Epithelial cell of prostate (primary cell): ENCODE results near the gene TTC39A.

Source experiments
- DNase-seq: peaks from one replicate; pipeline ENCODE4 v3.0.0-alpha.2; 2011; ENCODE audit warnings: low read depth, low spot score
- H3K27ac ChIP-seq: fragments of 450-650 bp; 2 replicates; pipeline ENCODE4 v1.5.1; 2017; ENCODE audit warnings: mild to moderate bottlenecking

The TTC39A gene

DNA sequence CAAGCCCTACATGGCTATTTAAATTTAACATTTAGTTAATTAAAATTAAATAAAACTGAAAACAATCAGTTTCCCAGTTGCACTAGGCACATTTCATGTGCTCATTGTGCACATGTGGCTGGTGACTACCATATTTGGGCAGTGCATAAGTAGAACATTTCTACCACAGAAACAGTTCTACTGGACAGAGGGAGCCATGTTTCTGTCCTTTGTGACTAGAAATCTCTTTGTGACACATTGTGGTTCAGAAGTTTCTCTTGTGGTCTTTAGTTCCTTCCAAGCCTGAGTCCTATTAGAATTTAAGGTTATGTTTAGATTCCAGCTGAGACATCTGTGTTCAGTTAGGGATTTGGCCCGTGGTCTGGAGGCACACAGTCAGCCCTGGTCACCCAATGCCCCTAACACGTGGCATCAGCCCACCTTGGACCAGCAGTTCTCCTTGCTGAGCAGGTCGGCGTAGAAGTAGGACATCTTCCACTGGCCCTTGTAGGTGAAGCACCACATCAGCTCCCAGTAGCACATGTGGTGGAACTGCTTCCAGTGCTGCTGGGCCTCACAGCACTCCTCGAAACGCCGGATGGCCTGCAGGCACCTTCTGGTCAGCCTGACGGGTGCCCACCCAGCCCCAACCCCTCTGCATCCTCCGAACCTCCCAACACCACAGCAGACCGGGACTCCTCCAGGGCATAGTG is 29.1 kb downstream of the TTC39A start:
- H3K27ac ChIP-seq, result no peak overlapping the region
- no peak for DNase-seq

DNA sequence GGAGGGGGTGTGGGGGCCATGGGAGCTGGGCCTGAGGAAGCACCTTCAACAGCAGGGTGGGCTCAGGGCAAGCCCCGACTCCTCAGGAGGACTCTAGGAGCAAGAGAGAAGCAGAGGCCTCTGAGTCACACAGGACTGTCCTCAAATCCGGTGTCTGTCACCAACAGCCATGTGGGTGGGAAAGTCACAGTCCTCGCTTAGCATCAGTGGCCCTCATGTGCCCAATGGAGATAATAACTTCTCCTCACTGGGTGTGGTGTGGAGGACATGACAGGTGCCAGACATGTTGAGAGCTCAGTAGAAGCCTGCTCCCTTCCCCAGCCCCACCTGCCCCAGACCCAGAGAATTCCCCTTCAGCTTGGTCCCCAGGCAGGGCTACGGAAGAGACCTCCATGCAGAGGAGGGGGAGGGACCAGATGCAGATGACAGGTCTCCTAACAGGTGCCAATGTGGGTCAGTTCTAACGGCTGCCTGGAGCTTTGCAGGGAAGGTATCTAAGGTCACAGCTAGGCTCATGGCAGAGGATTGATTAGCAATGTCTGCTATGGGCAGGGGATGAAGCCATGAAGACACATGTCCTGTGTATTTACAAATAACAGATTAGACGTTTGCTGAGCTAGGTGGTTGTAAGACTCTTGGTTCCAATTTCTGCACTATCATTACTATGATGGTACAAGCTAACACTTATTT is 30.2 kb downstream of the TTC39A start:
- DNase-seq, result no peak
- no peak overlapping the region for H3K27ac ChIP-seq

DNA sequence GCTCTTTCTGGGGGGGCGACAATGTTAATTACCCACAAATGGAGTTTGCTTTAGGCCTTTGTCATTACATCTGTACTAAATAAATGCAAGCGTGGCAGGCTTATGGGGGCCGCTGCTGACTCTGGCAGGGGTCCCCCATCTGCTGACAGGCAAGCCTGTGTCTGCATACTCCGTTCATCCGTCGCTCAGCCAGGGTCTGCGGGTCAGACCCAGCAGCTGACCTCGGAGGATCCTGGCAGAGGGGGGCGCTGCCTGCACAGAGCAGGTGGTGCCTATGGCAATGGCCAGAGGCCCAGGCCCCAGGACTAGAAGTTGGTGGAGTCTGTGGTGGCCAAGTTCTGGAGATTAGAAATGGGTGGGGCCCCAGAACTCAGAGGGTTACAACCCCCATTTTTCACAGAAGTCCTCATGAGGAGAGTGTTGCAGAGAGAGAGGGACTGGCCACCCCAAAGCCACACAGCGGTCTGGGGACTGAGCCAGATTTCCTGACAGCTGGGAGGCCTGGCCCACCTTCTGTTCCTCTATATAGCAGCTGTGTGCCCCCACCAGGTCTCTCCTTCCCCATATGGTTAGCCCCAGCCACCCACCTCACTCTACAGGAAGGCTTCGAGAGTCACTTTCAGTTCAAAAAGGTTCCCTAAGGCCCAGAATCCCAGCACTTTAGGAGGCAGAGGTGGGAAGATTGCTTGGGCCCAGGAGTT is 31.0 kb downstream of the TTC39A start:
- no peak overlapping the region for H3K27ac ChIP-seq
- no peak for DNase-seq

- H3K27ac ChIP-seq, result no peak overlapping the region
- DNase-seq, result no peak
These were observed 32.0 kb downstream of the TTC39A start for GRCh38 chr1:51298322-51298705.

DNA sequence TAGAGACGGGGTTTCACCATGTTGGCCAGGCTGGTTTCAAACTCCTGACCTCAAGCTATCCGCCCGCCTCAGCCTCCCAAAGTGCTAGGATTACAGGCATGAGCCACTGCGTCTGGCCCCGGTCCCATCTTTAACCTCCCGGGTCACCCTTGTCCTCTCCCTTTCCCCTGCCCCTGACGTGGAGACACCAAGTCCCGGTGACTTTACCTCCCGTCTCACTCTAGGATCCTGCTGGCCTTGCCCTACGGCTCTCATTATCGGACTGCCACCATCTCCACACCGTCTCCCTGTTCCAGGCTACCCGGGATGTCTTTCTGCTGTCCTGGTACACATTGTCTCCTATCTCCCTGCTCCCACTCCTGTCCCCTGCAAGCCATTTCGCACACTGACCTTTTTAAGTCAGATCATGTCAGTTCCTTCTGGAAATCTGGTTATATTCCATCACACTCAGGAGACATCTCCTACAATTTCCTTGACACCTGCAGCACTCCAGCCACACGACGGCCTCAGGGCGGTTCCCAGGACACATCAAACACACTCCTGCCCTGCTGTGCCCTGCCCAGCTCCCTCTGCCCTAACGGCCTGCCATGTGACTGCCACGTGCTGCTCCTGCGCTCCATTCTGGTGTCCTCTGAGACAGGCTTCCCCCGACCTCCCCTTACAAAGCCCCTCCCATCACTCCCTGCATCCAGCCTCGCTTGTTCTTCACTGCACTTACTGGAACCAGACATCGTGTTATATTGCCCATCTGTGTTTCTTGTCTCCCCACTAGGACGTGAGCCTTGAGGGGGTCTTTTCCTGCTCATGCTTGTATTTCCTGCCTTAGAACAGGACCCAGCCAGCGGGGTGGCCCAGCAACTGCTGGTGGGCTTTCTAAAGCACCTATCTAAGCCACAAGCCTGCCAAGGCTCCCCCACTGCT is 32.7 kb downstream of the TTC39A start:
- H3K27ac ChIP-seq, result no peak overlapping the region

DNA sequence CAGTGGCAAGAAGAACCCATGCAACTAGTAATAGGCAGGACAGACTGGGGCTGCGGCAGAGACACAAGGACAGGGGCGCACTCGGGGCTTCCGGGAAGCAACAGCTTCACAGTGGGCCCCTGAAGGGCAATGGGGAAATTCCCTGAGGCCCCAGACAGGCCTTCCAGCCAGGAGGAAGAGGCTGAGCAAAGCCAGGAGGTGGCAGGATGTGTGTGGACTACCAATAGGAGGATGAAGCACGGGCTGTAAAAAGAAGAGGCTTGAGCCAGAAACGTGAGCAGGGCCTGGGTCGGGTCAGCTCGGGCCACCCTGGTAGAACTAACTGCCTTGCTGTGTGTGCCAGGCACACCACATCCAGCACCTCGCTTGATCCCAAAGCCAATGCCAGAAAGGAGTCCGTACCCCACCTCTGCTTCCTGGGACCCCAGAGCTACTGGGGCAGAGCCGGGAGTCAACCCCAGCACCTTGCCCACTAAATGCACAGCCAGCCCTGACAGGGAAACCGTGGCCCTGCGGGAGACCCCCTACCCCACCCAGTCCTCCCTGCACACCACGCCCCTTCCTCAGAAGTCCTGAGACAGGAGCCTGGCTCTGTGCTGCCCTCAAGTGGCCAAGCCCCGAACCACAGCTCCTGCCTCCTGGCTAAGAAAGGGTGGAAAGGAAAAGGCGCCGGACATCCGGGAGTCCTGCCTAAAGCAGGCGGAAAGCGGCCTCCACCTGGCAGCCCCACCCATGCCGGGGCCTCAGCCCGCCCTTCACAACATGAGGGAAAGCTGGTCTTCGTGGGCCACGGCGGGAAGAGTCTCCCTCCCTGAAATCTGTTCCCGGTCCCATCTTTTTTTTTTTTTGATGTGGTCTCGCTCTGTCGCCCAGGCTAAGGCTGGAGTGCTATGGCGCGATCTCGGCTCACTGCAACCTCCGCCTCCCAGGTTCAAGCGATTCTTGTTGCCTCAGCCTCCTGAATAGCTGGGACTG is 33.7 kb downstream of the TTC39A start:
- H3K27ac ChIP-seq, result no peak overlapping the region
- no peak for DNase-seq

More for the DNA sequence above, 32.7 kb downstream of the TTC39A start:
- DNase-seq, result no peak

DNA sequence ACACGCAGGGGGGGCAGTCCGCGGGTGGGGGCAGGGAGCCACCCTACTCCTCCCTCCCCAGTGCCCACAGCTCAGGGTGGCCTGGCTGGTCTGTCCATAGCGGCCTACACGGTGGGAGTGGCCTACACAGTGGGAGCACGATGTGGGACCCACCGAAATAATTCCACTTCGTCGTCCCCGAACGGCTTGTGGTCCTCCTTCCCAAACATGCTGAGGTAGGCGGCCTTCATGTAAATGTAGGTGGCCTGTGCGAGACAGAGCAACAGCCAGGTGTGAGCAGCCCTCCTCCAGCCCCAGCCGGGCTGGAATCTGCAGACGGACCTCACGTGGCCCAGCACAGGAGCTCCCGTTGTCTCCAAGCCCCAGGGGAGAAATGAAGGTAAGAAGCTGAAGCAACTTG is 34.4 kb downstream of the TTC39A start:
- no peak overlapping the region for H3K27ac ChIP-seq
- no peak for DNase-seq

DNA sequence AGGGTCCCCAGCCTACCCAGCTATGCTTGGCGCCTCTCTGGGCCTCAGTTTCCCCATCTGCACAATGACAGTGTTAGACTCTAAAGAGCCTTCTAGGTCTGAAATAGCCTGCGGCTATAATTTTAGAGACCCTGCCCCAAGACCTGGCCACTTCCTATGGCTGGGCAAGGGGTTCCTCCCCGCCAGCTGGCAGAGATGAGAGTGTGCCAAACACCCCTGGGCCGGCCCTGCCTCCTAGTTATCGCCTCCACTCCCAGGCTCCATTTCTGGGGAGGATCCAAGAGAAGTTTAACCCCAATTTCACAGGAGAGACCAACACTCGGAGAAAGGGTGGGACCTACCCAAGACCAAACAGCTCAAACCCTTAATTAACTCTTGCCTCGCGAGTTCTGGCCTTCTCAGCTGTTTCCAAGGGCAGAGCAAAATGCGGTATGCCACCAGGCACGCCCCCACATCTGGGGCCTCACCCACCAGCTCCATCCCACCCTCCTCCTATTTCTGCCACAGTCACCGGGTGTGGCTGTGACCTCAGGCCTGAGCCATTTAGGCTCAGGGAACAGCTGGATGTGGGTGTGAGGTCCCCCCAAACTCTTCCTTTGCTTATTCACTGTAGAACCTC is 35.7 kb downstream of the TTC39A start:
- no peak for DNase-seq
- H3K27ac ChIP-seq, result no peak overlapping the region

GRCh38 chr1:51293898-51294515 is 36.4 kb downstream of the TTC39A start:
- no peak overlapping the region for H3K27ac ChIP-seq
- DNase-seq, result no peak

- no peak for DNase-seq
- no peak overlapping the region for H3K27ac ChIP-seq
These were observed 39.9 kb downstream of the TTC39A start for GRCh38 chr1:51290489-51290847.

DNA sequence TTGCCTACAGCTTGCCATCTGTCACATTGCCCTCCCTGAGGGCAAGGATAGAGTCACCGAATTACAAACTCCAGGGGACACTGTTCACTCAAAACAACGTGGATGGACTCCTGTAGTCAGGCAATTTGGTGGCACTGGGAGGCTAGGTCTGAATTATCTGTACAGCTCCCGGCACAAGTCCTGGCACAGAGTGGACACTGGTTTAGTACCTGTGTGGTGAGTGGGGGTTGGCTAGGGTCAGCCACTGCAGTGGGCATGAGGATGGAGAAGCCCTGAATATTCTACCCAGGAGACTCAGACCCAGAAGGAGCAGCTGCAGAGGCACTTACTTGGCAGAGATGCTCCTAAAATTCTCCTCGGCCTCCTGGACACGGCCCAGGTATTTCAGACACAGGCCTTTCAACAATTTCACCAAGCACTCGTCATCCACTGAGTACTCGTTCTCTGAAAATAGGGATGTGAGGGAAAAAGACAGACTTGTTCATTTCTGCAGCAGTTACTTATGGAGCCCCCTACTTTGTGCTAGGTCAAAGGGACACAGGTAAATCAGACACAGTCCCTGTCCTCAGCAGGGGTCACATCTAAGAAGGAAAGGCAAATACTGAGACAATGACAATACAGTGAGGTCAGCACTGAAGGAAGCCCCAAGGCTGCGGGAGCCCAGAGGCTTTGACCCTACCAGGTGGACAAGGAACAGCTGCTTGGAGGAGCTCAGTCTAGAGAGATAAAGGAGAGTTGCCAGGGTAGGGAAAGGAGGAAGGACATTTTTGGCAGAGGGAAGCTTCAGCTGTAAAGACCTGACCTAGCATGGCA is 40.5 kb downstream of the TTC39A start:
- H3K27ac ChIP-seq, result no peak overlapping the region
- DNase-seq, result no peak

- H3K27ac ChIP-seq, result no peak overlapping the region
- no peak for DNase-seq
These were observed 41.8 kb downstream of the TTC39A start for GRCh38 chr1:51288578-51288977.

GRCh38 chr1:51287966-51288365 is 42.4 kb downstream of the TTC39A start:
- no peak overlapping the region for H3K27ac ChIP-seq
- DNase-seq, result no peak

DNA sequence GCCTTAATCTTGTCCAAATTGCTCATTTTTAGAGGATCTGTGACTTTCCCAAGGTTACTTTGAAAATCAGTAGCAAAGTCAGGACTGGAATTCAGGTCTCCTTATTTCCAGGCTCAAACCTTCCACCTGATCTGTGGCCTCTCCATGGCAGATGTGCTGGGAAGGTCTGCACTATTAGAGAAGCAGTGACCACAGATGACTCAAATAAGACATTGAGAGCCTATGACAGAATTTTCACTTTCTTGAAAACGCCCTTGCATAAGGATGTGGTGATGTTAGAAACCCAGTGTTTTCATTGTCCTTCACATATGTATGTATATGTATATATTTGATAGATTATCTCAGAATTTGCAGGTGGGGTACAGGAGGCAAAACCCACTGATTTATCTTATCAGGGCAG is 45.3 kb downstream of the TTC39A start:
- DNase-seq, result no peak

DNA sequence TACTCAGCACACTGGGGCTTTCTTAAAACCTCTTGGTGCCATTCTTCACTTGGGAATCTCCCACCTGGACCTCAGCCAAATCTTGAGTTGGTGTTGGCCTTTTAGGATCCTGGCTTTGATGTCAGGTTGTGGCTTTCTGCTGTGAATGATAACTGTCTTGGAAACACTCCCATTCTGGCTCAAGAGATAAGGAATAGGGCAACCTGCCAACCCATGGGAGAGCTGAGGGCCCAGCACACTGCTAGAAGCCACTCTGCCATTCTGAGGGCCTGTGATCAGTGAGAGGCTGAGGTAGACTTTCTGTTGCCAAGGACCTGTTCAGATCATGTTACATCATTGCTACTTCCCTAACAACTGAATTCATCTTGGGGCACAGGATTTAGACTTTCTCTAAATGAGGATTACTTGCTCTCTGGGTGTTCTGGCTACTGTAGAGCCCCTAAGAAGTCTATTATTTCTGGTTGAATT is 45.8 kb downstream of the TTC39A start:
- DNase-seq, result no peak

More for the DNA sequence above, 45.3 kb downstream of the TTC39A start:
- no peak overlapping the region for H3K27ac ChIP-seq

DNA sequence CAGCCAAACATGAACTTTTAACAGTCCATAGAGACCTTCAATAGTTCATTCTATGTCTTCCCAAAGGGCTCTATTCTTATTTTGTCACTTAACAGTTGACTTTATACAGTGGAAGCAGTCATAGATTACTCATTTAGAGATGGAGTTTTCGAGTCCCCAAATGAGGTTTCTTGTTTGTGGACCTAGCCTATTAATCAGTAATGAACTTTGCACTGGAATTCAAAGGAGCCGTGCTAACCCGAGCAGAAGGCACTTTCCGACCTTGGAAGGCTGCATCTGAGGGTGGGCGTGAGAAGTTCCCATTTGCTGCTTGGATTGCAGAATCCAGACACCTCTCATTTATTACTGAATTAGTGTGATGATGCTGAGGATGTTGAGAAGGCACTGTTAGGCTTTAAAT is 46.4 kb downstream of the TTC39A start:
- H3K27ac ChIP-seq, result no peak overlapping the region
- DNase-seq, result no peak

More for the DNA sequence above, 45.8 kb downstream of the TTC39A start:
- no peak overlapping the region for H3K27ac ChIP-seq

- no peak for DNase-seq
- no peak overlapping the region for H3K27ac ChIP-seq
These were observed 47.8 kb downstream of the TTC39A start for GRCh38 chr1:51282605-51283004.
